ENCODE data around the gene CDC42.

GRCh38 chr1:22128392-22128791 lies 75.9 kb downstream of the CDC42 start:
- TF ChIP-seq CTCF (IDR thresholded peaks at IDR 0.05; ENCODE audit: insufficient read depth, low read depth, low read length) (no peak), EZH2 (IDR thresholded peaks at IDR 0.05; ENCODE audit: insufficient read depth, low read length) (no peak)

Measured in astrocyte (in vitro differentiated cells and primary cell).